ENCODE results near the gene TOM1. TPM values are rescaled to one million over a fixed set of nuclear protein-coding genes. Genes with fewer than 3 reads are reported as not detected.

TOM1 gene
- total and polyA plus RNA-seq, 2 of the 13 experiments (the other 11 are each of a cell fraction or from before 2014, with no cell fraction given), result 30.8 to 87.3 TPM

GRCh38 chr22:35312198-35313059 is 12.7 kb downstream of the TOM1 start (continued):
- TF ChIP-seq CCDC6 (CRISPR knock-in tag; IDR thresholded peaks at IDR 0.05), result no peak
- TF ChIP-seq FOXA1 (IDR thresholded peaks at IDR 0.05), result no peak
- peak; percentile 59 for TF ChIP-seq FOXA1 (CRISPR knock-in tag; IDR thresholded peaks at IDR 0.05)
- no peak for TF ChIP-seq KDM4B (CRISPR knock-in tag; IDR thresholded peaks at IDR 0.05)
- TF ChIP-seq DMAP1 (CRISPR knock-in tag; IDR thresholded peaks at IDR 0.05), result peak; percentile 61; the same call in 1 of the 2 replicates
- TF ChIP-seq PCBP2 (optimal IDR thresholded peaks at IDR 0.05; ENCODE audit: low read depth, low read length, poor library complexity, severe bottlenecking), result no peak
- TF ChIP-seq RERE (CRISPR knock-in tag; IDR thresholded peaks at IDR 0.05; ENCODE audit: low read depth), result peak; percentile 87; the same call in 1 of the 2 replicates
- TF ChIP-seq ZFP1 (CRISPR knock-in tag; IDR thresholded peaks at IDR 0.05), result 0 out of 2 replicates have a peak, but pooled peaks have one; percentile 58
- peak; percentile 44; the same call in 1 of the 2 replicates for TF ChIP-seq NRL (CRISPR knock-in tag; IDR thresholded peaks at IDR 0.05; ENCODE audit: borderline replicate concordance)
- no peak for TF ChIP-seq ATF5 (CRISPR knock-in tag; IDR thresholded peaks at IDR 0.05; ENCODE audit: low read depth)
- TF ChIP-seq, protein P1, sequence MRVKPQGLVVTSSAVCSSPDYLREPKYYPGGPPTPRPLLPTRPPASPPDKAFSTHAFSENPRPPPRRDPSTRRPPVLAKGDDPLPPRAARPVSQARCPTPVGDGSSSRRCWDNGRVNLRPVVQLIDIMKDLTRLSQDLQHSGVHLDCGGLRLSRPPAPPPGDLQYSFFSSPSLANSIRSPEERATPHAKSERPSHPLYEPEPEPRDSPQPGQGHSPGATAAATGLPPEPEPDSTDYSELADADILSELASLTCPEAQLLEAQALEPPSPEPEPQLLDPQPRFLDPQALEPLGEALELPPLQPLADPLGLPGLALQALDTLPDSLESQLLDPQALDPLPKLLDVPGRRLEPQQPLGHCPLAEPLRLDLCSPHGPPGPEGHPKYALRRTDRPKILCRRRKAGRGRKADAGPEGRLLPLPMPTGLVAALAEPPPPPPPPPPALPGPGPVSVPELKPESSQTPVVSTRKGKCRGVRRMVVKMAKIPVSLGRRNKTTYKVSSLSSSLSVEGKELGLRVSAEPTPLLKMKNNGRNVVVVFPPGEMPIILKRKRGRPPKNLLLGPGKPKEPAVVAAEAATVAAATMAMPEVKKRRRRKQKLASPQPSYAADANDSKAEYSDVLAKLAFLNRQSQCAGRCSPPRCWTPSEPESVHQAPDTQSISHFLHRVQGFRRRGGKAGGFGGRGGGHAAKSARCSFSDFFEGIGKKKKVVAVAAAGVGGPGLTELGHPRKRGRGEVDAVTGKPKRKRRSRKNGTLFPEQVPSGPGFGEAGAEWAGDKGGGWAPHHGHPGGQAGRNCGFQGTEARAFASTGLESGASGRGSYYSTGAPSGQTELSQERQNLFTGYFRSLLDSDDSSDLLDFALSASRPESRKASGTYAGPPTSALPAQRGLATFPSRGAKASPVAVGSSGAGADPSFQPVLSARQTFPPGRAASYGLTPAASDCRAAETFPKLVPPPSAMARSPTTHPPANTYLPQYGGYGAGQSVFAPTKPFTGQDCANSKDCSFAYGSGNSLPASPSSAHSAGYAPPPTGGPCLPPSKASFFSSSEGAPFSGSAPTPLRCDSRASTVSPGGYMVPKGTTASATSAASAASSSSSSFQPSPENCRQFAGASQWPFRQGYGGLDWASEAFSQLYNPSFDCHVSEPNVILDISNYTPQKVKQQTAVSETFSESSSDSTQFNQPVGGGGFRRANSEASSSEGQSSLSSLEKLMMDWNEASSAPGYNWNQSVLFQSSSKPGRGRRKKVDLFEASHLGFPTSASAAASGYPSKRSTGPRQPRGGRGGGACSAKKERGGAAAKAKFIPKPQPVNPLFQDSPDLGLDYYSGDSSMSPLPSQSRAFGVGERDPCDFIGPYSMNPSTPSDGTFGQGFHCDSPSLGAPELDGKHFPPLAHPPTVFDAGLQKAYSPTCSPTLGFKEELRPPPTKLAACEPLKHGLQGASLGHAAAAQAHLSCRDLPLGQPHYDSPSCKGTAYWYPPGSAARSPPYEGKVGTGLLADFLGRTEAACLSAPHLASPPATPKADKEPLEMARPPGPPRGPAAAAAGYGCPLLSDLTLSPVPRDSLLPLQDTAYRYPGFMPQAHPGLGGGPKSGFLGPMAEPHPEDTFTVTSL (CRISPR knock-in tag; IDR thresholded peaks at IDR 0.05; ENCODE audit: borderline replicate concordance), result peak; percentile 73
- no peak for TF ChIP-seq ZNF160 (CRISPR knock-in tag; IDR thresholded peaks at IDR 0.05)
- TF ChIP-seq CENPT (CRISPR knock-in tag; IDR thresholded peaks at IDR 0.05; ENCODE audit: low read depth), result no peak
- TF ChIP-seq KAT8 (CRISPR knock-in tag; IDR thresholded peaks at IDR 0.05), result 0 out of 2 replicates have a peak, but pooled peaks have one; percentile 30
- TF ChIP-seq HNF4A (CRISPR knock-in tag; IDR thresholded peaks at IDR 0.05), result peak; percentile 53
